GM12891 (cell line): ENCODE measurements around the gene SNX22.

Experiments used
- DNase-seq: peaks from one replicate; pipeline ENCODE4 v3.0.0; 2011; ENCODE audit warnings: low spot score; ENCODE audit not compliant: insufficient read length
- FAIRE-seq: peaks from 2 replicates; lab custom pipeline; 2011; peaks lifted over from hg19 to GRCh38; lab: Jason Lieb, UNC
- PAX5 ChIP-seq: IDR thresholded peaks from 2 replicates; pipeline ENCODE4 v1.6.1; 2011; ENCODE audit warnings: low read length, moderate library complexity, mild to moderate bottlenecking; ENCODE audit not compliant: insufficient read depth, severe bottlenecking
- POLR2A ChIP-seq: IDR thresholded peaks from 2 replicates; pipeline ENCODE4 v1.6.1; 2011; ENCODE audit warnings: low read depth, low read length, control low read depth
- POLR2AphosphoS5 ChIP-seq: IDR thresholded peaks from 2 replicates; pipeline ENCODE4 v1.6.1; 2011; ENCODE audit warnings: low read depth, low read length, control low read depth
- POU2F2 ChIP-seq: IDR thresholded peaks from 2 replicates; pipeline ENCODE4 v1.6.1; 2011; ENCODE audit warnings: low read depth, mild to moderate bottlenecking, control low read depth, low read length, moderate library complexity
- SPI1 ChIP-seq: IDR thresholded peaks from 2 replicates; pipeline ENCODE4 v1.6.1; 2011; ENCODE audit warnings: low read depth, low read length, control low read depth
- TAF1 ChIP-seq: IDR thresholded peaks from 2 replicates; pipeline ENCODE4 v1.6.1; 2011; ENCODE audit warnings: low read depth, low read length, control low read depth

Gene SNX22

GRCh38 chr15:64155802-64156651 is 4.5 kb downstream of the SNX22 start:
- DNase-seq = no peak
- no peak for FAIRE-seq
- TF ChIP-seq POLR2AphosphoS5 (peak; percentile 33), SPI1 (no peak)

GRCh38 chr15:64156652-64157331 is 5.3 kb downstream of the SNX22 start:
- DNase-seq (no peak), FAIRE-seq (no peak)
- no peak for TF ChIP-seq SPI1
- peak; percentile 32; the same call in 1 of the 2 replicates for TF ChIP-seq POLR2A

GRCh38 chr15:64157599-64158125 is 6.1 kb downstream of the SNX22 start:
- TF ChIP-seq SPI1 = no peak
- TF ChIP-seq POU2F2 = no peak
- no peak for TF ChIP-seq TAF1
- no peak for TF ChIP-seq PAX5
- TF ChIP-seq POLR2A = no peak
- no peak for TF ChIP-seq POLR2AphosphoS5
- FAIRE-seq (no peak), DNase-seq (no peak)

DNA sequence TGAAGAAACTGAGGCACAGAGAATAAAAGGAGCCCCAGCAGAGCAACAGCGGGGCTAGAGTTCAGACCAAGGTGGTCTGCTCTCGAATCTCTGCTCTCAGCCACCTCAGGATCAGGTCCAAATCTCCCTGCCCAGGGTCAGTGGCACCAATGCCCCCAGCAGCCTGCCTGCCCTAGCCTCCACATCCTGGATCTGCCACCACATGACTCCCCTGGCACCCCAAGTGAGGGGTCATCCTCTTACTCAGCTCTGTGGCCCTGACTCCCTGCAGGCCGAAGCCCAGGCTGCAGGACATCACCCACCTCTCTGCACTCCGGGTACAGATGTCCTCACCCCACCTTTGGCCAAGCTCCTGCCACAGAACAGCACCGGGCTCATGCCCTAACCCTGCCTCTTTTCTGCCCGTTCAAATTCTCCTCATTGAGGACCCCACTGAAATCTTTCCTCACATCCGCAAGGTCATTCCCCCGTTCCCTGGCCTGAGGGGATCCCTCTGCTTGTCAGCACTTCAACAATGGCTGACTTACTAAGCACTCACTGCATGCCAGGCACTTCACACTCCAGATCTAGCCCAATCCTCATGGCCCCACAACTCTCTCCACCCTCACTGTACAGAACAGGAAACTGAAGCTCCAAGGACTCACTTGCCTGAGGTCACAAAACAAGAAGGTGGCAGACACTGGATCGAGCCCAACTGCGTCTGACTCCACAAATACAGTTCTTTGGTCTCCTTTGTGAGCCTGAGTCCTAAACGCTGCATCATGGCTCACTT is 7.0 kb downstream of the SNX22 start:
- FAIRE-seq = no peak
- peak; percentile 37 for TF ChIP-seq POLR2AphosphoS5
- 0 out of 2 replicates have a peak, but pooled peaks have one; percentile 17 for TF ChIP-seq POLR2A
- no peak for TF ChIP-seq PAX5

DNA sequence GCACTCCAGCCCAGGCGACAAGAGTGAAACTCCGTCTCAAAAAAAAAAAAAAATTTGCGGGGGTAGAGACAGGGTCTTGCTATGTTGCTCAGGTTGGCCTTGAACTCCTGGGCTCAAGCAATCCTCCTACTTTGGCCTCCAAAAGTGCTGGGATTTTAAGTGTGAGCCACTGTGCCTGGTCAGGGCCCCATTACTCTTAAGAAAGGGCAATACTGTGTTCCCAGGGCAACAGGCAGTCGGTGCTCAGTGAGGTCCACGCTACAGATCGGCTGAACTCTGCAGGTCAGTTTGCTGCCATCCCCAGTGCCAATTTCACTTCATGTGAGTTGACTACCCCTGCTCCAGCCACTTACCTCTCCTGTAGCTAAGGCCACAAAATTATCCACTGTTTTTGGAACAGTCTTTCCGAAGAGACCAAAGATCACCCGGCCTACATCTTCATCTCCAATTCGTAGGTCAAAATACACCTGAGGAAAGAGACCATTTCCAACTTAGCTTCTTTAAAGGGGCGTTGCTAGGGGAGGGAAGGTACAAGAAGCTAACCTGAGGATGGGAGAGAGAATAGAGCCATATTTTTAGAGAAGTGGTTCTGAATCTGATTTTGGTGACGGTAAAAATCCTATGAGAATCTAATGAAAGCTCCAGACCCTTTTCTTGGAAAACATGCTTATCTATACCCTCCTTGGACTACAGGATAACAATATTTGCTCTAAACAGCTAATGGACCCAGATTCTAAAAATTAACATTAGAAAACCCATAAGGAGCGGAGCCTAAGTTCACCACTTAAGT is 10.4 kb downstream of the SNX22 start:
- peak; percentile 16 for FAIRE-seq
- no peak for DNase-seq
- TF ChIP-seq POLR2A (no peak), TAF1 (no peak), PAX5 (no peak), POU2F2 (no peak), SPI1 (no peak), POLR2AphosphoS5 (no peak)

More for the DNA sequence above, 7.0 kb downstream of the SNX22 start:
- no peak for DNase-seq

DNA sequence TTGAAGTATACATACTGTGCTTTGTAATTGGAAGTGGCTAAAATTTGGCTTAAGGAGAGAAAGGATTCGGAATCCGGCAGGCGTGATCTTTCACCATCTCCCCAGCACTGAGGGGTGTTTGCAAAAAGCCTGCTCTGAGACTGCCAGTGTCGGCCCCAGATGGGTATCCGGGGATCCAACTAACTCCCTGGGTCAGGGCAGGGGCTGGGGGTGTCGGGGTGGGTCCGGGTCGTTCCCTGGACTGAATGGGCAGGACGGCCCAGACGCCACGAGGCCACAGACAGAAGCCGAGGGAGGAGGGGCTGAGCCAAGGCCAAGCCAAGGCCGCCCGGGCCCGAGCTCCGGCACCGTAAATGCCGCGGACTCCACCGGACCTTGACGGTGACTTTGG is 10.9 kb downstream of the SNX22 start:
- DNase-seq = no peak
- FAIRE-seq = no peak
- no peak for TF ChIP-seq POU2F2
- no peak for TF ChIP-seq POLR2AphosphoS5
- no peak for TF ChIP-seq SPI1
- TF ChIP-seq TAF1 = no peak
- TF ChIP-seq PAX5 = no peak
- TF ChIP-seq POLR2A = no peak

DNA sequence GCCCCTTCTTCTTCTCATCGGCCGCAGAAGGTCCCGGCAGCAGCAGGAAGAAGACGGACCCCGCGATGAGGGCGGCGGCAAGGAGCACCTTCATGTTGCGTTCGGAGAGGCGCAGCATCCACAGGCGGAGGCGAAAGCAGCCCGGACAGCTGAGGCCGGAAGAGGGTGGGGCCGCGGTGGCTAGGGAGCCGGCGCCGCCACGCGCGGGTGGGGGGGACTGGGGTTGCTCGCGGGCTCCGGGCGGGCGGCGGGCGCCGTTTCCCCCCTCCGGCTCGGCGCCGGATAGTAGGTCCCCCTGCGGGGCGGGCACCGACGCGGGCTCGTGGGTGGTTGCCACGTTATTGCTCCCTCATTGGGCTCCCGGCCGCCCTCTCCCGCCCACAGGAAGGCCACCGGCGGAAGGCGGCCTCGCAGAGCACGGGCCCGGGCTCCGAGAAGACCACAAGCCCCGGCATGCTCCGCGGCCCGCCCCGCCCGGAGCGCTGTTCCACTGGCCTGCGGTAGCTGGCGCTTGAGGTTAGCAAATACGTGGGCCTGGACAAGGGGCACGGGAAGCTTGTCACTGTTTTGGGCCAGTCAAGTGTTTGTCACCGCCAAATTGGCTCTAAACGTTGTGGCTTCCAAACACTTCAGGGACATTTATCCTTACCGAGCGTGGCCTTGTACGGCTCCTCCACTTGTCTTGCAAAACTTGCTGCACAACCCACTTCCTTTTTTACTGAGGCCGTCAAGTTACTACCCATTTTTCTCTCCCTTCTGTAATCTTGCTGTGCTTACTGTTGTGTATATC is 11.5 kb downstream of the SNX22 start, which contains the start of gene PPIB:
Gene PPIB (minus strand): TSS at position 154 of the 790 bp plus-strand sequence. CDS start 36 bp downstream, at position 118.
- TF ChIP-seq POLR2A (peak; percentile 92), POU2F2 (peak; percentile 84), PAX5 (no peak), TAF1 (peak; percentile 95), SPI1 (peak; percentile 94), POLR2AphosphoS5 (peak; percentile 97)
- FAIRE-seq (peak; percentile 91), DNase-seq (peak; percentile 95)

- no peak for TF ChIP-seq TAF1
- no peak for TF ChIP-seq SPI1
- no peak for TF ChIP-seq POU2F2
- TF ChIP-seq POLR2A = no peak
- TF ChIP-seq POLR2AphosphoS5 = no peak
- TF ChIP-seq PAX5 = no peak
- no peak for DNase-seq
- no peak for FAIRE-seq
Observed at GRCh38 chr15:64163659-64164362, 12.3 kb downstream of the SNX22 start.
